GM19467 (cell line): ENCODE results near the gene RAB43.
"Not testable (repeated sequence)": the region's sequence is repeated elsewhere in the genome, so short reads cannot be mapped to it uniquely, and the experiment has no call there.

Source experiments
- ATAC-seq: cut with Tn5 transposase; IDR thresholded peaks from one replicate; pipeline ENCODE4 v1.9.1; 2021; ENCODE audit warnings: mild to moderate bottlenecking, moderate library complexity; ENCODE audit not compliant: unreplicated experiment

The RAB43 gene

DNA sequence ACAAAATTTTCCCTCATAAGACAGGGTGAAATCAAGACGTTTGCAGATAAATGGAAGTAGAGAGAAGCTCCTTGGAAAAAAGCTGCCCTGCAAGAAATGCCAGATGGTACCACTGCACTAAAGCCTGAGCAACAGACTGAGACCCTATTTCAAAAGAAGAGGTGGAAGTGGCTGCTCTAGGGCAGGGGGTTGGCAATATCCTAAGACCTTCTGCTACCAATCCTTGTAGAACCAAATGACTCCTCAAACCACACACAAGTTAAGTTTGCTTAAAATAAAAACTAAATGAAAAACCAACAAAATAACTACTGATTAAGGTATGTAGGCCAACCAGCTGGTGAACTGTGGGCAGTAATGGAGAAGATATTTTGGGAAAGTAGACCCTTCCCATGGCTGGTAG is 21.3 kb downstream of the RAB43 start:
- no peak for ATAC-seq

GRCh38 chr3:129095285-129095684 is 26.3 kb downstream of the RAB43 start:
- ATAC-seq, result no peak

DNA sequence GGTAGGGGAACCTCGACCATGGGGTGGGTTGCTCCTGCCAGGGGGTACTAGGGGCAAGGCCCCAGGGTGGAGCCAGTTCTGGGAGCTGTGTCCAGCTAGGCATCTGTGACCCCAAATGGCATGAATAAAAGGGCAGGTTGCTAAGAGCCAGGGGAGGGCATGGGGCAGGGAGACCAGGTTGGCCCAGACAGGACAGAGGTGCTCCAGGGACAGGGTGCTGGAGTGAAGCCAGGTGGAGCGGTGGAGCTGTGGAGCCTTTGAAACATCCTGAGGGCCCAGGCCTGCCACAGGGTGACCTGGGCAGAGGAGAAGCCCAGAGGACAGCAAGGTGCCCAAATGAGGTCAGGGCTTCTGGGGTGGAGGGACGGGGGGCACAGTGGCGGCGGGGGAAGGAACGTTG is 33.3 kb downstream of the RAB43 start:
- not testable (repeated sequence) for ATAC-seq

- ATAC-seq, result not testable (repeated sequence)
These were observed 33.7 kb downstream of the RAB43 start for GRCh38 chr3:129087904-129088303.

GRCh38 chr3:129087138-129087702 is 34.4 kb downstream of the RAB43 start:
- ATAC-seq, result no peak

GRCh38 chr3:129085818-129086217 is 35.8 kb downstream of the RAB43 start:
- no peak for ATAC-seq

GRCh38 chr3:129085165-129085715 is 36.4 kb downstream of the RAB43 start:
- ATAC-seq, result no peak

- no peak for ATAC-seq
These were observed 37.1 kb downstream of the RAB43 start for GRCh38 chr3:129084501-129084900.

DNA sequence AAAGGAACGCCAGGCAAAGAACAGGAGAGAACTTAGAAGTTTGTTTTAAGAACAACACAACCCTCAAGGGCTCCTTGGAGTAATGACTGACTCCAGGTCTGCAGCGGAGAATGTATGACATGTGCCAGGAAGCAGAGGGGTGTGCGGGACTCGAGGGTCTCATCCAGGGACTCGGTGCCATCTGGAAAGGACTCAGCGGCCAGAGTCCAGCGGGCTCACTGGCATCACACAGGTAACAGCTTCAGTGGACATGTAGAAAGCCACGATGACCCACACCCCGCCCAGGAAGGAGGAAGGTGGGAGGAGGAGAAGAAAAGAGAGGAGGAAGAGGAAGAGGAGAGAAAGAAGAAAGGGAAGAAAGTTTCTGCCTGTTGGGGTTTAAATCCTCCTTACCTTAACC is 39.6 kb downstream of the RAB43 start:
- no peak for ATAC-seq

GRCh38 chr3:129081503-129081902 is 40.1 kb downstream of the RAB43 start:
- ATAC-seq, result no peak

DNA sequence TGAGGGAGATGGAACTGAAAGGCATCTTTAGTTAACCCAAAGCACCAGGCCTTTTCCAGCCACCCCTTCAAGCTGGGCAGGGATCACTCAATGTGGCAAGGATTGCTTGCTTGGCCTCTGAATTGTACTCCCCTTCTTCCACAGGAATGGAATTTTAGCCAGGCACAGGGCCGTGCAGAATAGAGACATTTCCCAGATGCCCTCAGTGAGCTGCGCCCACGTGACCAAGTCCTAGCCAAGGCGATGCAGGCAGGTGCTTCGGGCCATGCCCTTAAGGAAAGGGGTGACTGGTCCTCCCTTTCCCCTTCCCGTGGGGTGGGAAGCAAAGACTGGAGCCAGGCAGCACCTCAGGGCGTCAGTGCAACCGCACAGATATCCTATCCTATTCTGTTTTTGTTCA is 43.1 kb downstream of the RAB43 start:
- ATAC-seq, result no peak

GRCh38 chr3:129077222-129077621 is 44.4 kb downstream of the RAB43 start:
- no peak for ATAC-seq

- ATAC-seq, result no peak
These were observed 51.3 kb downstream of the RAB43 start for GRCh38 chr3:129070086-129070885.

DNA sequence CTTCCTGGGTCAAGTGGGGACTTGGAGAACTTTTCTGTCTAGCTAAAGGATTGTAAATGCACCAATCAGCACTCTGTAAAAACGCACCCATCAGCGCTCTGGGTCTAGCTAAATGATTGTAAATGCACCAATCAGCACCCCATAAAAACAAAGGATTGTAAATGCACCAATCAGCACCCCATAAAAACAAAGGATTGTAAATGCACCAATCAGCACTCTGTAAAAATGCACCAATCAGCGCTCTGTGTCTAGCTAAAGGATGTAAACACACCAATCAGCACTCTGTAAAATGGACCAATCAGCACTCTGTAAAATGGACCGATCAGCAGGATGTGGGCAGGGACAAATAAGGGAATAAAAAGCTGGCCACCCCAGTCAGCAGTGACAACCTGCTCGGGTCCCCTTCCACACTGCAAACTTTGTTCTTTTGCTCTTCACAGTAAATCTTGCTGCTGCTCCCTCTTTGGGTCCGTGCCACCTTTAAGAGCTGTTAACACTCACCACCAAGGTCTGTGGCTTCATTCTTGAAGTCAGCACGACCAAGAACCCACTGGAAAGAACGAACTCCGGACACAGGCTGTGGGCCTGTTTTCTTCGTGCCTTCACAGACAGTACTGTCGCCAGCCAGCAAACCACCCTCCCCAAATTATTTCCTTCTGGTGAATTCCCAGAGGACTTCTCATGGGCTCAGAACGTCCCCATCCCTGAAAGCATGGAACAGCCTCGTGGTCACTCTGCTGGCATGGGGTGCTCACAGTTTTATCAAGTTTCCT is 52.1 kb downstream of the RAB43 start:
- ATAC-seq, result not testable (repeated sequence)

- ATAC-seq, result no peak
These were observed 53.2 kb downstream of the RAB43 start for GRCh38 chr3:129068291-129068886.

DNA sequence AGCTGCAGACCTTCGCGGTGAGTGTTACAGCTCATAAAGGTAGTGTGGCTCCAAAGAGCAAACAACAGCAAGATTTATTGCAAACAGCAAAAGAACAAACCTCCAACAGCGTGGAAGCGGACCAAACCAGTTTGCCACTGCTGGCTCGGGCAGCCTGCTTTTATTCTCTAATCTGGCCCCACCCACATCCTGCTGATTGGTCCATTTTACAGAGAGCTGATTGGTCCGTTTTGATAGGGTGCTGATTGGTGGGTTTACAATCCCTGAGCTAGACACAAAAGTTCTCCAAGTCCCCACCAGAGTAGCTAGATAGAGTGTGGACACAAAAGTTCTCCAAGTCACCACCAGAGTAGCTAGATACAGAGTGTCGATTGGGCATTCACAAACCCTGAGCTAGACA is 53.9 kb downstream of the RAB43 start:
- ATAC-seq, result not testable (repeated sequence)

- no peak for ATAC-seq
These were observed 55.9 kb downstream of the RAB43 start for GRCh38 chr3:129065720-129066073.

DNA sequence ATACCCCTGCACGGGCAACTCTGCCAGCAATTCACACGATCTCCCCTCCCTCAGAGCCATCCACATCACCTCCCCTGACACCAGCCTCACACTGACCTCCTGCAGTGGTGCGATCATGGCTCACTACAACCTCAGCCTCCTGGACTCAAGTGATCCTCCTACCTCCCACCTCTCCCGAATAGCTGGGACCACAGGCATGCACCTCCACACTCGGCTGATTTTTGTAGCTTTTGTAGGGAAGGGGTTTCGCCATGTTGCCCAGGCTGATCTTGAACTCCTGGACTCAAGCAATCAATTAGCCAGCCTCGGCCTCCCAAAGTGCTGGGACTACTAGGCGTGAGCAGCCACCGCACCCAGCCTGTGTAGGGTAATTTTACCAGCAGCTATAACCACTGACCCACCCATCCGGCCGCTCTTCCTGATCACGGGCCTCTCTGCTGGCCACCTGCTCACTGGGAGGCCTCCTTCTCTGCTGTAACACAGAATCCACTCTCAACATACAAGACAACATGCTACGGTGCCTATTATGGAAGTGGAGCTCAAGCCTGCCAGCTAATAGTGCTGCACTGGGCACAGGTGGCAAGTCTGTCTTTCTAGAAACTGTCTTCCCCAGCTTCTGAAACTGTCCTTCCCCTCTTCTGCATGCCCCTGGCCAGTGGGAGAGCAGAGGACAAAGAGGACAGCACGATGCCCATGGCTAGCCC is 56.4 kb downstream of the RAB43 start:
- no peak for ATAC-seq

- no peak for ATAC-seq
These were observed 57.6 kb downstream of the RAB43 start for GRCh38 chr3:129063841-129064482.

GRCh38 chr3:129063091-129063640 is 58.4 kb downstream of the RAB43 start:
- ATAC-seq, result no peak
